ENCODE data around the gene TADA2B. TPM values are rescaled to one million over a fixed set of nuclear protein-coding genes. Genes with fewer than 3 reads are reported as not detected.

The TADA2B gene
- total and polyA plus RNA-seq, 2 donors (not counting 1 experiment from before 2014, with no cell fraction given): 13.6 to 38.5 TPM

DNA sequence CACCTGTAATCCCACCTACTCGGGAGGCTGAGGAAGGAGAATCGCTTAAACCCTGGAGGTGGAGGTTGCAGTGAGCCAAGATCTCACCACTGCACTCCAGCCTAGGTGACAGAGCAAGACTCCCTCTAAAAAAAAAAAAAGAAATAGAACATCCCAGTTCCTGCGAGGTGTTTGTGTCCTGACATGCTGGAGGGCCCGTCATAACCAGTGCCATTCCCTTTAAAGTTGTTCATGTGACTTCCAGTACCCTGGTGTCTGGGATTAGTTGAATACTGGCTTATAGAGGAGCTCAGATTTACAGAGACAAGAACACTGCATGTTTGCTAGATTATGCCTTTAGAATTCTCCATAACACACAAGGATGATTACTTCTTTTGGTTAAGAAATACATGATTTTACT, 37.6 kb upstream of the TADA2B start:
- intact Hi-C loops (cut with micrococcal nuclease): no loop called here
- no peak overlapping the region for H3K27ac Mint-ChIP-seq
- WGBS (ENCODE audit: insufficient coverage): no CpG with 5 or more reads among the region's 4 CpGs
- no peaks in the 10 kb centered on the region for H3K27me3 Mint-ChIP-seq
- no peaks in the 10 kb centered on the region for H3K9me3 Mint-ChIP-seq (ENCODE audit: insufficient read depth)
- Histone ChIP-seq H3K36me3 (replicated peaks in 1 of 2; ENCODE audit: control extremely low read depth in 1 of 2, control insufficient read depth in 1 of 2, extremely low read depth in 1 of 2, insufficient read depth in 2 of 2, low read length in 1 of 2) (peaks cover 0 to 86% of the 10 kb centered on the region in 2 experiments), H3K27ac (ENCODE audit: low read length in 2 of 2) (no peak overlapping the region), H4K20me1 (ENCODE audit: control insufficient read depth, insufficient read depth, low read length, poor library complexity, severe bottlenecking) (peaks cover 9% of the 10 kb centered on the region), H3K9ac (ENCODE audit: low read length) (no peak overlapping the region), H2AFZ (ENCODE audit: insufficient read depth, low read depth, low read length, poor library complexity, severe bottlenecking) (no peak overlapping the region), H3K9me3 (ENCODE audit: control extremely low read depth in 1 of 3, control insufficient read depth in 2 of 3, insufficient read depth in 1 of 3, low read length in 2 of 3) (no peaks in the 10 kb centered on the region), H3K4me2 (replicated peaks; ENCODE audit: low read depth, low read length, poor library complexity, severe bottlenecking) (no peak overlapping the region), H3K27me3 (replicated peaks in 1 of 4; ENCODE audit: control extremely low read depth in 1 of 4, control insufficient read depth in 3 of 4, insufficient read depth in 4 of 4, low read length in 3 of 4) (no peaks in the 10 kb centered on the region), H3K4me3 (ENCODE audit: control extremely low read depth in 1 of 5, extremely low read depth in 1 of 5, insufficient read depth in 1 of 5, low read depth in 2 of 5, low read length in 4 of 5) (no peak overlapping the region), H3K4me1 (ENCODE audit: control insufficient read depth in 2 of 2, insufficient read depth in 2 of 2, low read length in 2 of 2) (no peaks in the 10 kb centered on the region), H3K79me2 (ENCODE audit: control insufficient read depth, insufficient read depth, low read length) (peaks cover 2% of the 10 kb centered on the region)
- no peak for ATAC-seq (ENCODE audit: low read depth)
- DNase-seq: no peak
- no peaks in the 10 kb centered on the region for H3K4me1 Mint-ChIP-seq
- POLR2A ChIA-PET: no interaction called here
- CTCF ChIA-PET: no interaction called here
- no peak overlapping the region for H3K4me3 Mint-ChIP-seq
- no peak for TF ChIP-seq EZH2 (IDR thresholded peaks at IDR 0.05; ENCODE audit: borderline replicate concordance, insufficient read depth, low read depth, low read length, poor library complexity, severe bottlenecking)
- no peak for TF ChIP-seq CTCF (IDR thresholded peaks at IDR 0.05)

- 100% methylated on average over 2 of the region's 3 CpGs for WGBS (ENCODE audit: insufficient coverage)
- TF ChIP-seq CTCF (IDR thresholded peaks at IDR 0.05) (no peak), EZH2 (IDR thresholded peaks at IDR 0.05; ENCODE audit: borderline replicate concordance, insufficient read depth, low read depth, low read length, poor library complexity, severe bottlenecking) (no peak)
- Mint-ChIP-seq H3K27ac (no peak overlapping the region), H3K9me3 (ENCODE audit: insufficient read depth) (no peaks in the 10 kb centered on the region), H3K4me1 (no peaks in the 10 kb centered on the region), H3K27me3 (no peaks in the 10 kb centered on the region), H3K4me3 (no peak overlapping the region)
- H3K27ac ChIP-seq (ENCODE audit: low read length in 2 of 2): no peak overlapping the region
- no peak overlapping the region for H2AFZ ChIP-seq (ENCODE audit: insufficient read depth, low read depth, low read length, poor library complexity, severe bottlenecking)
- peaks cover 0 to 86% of the 10 kb centered on the region in 2 experiments for H3K36me3 ChIP-seq (replicated peaks in 1 of 2; ENCODE audit: control extremely low read depth in 1 of 2, control insufficient read depth in 1 of 2, extremely low read depth in 1 of 2, insufficient read depth in 2 of 2, low read length in 1 of 2)
- no peak for ATAC-seq (ENCODE audit: low read depth)
- no peaks in the 10 kb centered on the region for H3K9me3 ChIP-seq (ENCODE audit: control extremely low read depth in 1 of 3, control insufficient read depth in 2 of 3, insufficient read depth in 1 of 3, low read length in 2 of 3)
- no peaks in the 10 kb centered on the region for H3K79me2 ChIP-seq (ENCODE audit: control insufficient read depth, insufficient read depth, low read length)
- H3K9ac ChIP-seq (ENCODE audit: low read length): no peak overlapping the region
- H4K20me1 ChIP-seq (ENCODE audit: control insufficient read depth, insufficient read depth, low read length, poor library complexity, severe bottlenecking): peaks cover 9% of the 10 kb centered on the region
- CTCF ChIA-PET: no interaction called here
- no peaks in the 10 kb centered on the region for H3K4me1 ChIP-seq (ENCODE audit: control insufficient read depth in 2 of 2, insufficient read depth in 2 of 2, low read length in 2 of 2)
- H3K27me3 ChIP-seq (replicated peaks in 1 of 4; ENCODE audit: control extremely low read depth in 1 of 4, control insufficient read depth in 3 of 4, insufficient read depth in 4 of 4, low read length in 3 of 4): no peaks in the 10 kb centered on the region
- H3K4me2 ChIP-seq (replicated peaks; ENCODE audit: low read depth, low read length, poor library complexity, severe bottlenecking): no peak overlapping the region
- DNase-seq: no peak
- no peak overlapping the region for H3K4me3 ChIP-seq (ENCODE audit: control extremely low read depth in 1 of 5, extremely low read depth in 1 of 5, insufficient read depth in 1 of 5, low read depth in 2 of 5, low read length in 4 of 5)
- POLR2A ChIA-PET: no interaction called here
- intact Hi-C loops (cut with micrococcal nuclease): no loop called here
Observed at GRCh38 chr4:7006411-7006810, 36.8 kb upstream of the TADA2B start.

Measured in B cell (primary cell).